ENCODE results near the gene CAPN7.

CAPN7 gene

GRCh38 chr3:15221574-15222217 is 15.7 kb downstream of the CAPN7 start:
- Histone ChIP-seq H4K8ac (ENCODE audit: low read depth, low read length) (no peak overlapping the region), H3K4ac (ENCODE audit: low read length) (no peak overlapping the region), H3K79me1 (ENCODE audit: low read depth, low read length) (no peaks in the 10 kb centered on the region), H3K9me3 (replicated peaks in 1 of 2; ENCODE audit: control insufficient read depth in 2 of 2, insufficient read depth in 1 of 2, low read depth in 1 of 2, low read length in 2 of 2) (no peaks in the 10 kb centered on the region), H2AFZ (ENCODE audit: low read length) (no peak overlapping the region), H3K4me1 (ENCODE audit: control insufficient read depth in 2 of 2, insufficient read depth in 1 of 2, low read depth in 1 of 2, low read length in 2 of 2) (no peaks in the 10 kb centered on the region), H3K18ac (ENCODE audit: low read length) (no peak overlapping the region), H2BK15ac (ENCODE audit: low read length) (no peak overlapping the region), H4K91ac (ENCODE audit: low read depth, low read length, poor library complexity) (no peak overlapping the region), H3K27me3 (ENCODE audit: control insufficient read depth in 3 of 3, insufficient read depth in 3 of 3, low read depth in 1 of 3, low read length in 3 of 3) (no peaks in the 10 kb centered on the region), H3K9ac (ENCODE audit: low read depth, low read length, poor library complexity) (no peak overlapping the region), H3K4me2 (ENCODE audit: insufficient read depth, low read length, poor library complexity, severe bottlenecking) (no peak overlapping the region), H3K4me3 (ENCODE audit: low read length in 2 of 2) (no peak overlapping the region), H3K27ac (replicated peaks; ENCODE audit: low read length) (no peak overlapping the region), H3K14ac (ENCODE audit: low read length) (no peak overlapping the region), H2BK120ac (ENCODE audit: low read depth, low read length) (no peak overlapping the region), H2BK5ac (ENCODE audit: low read length) (no peak overlapping the region), H2BK12ac (ENCODE audit: low read length) (no peak overlapping the region), H3K23ac (ENCODE audit: low read depth, low read length, poor library complexity) (no peak overlapping the region), H3K36me3 (replicated peaks in 1 of 2; ENCODE audit: control insufficient read depth in 2 of 2, insufficient read depth in 2 of 2, low read length in 2 of 2) (peaks cover 19 to 94% of the 10 kb centered on the region in 2 donors), H2AK5ac (ENCODE audit: low read depth, low read length) (no peak overlapping the region)
- no CpG with 5 or more reads among the region's 11 CpGs for WGBS, 2 donors (ENCODE audit: extremely low coverage in 2 of 2, insufficient read length in 2 of 2, insufficient replicate concordance in 1 of 2)
- DNase-seq (ENCODE audit: low spot score), result no peak

- no peak overlapping the region for H3K9ac ChIP-seq (ENCODE audit: low read depth, low read length, poor library complexity)
- H3K4me2 ChIP-seq (ENCODE audit: insufficient read depth, low read length, poor library complexity, severe bottlenecking), result no peak overlapping the region
- H3K27me3 ChIP-seq (ENCODE audit: control insufficient read depth in 3 of 3, insufficient read depth in 3 of 3, low read depth in 1 of 3, low read length in 3 of 3), result no peaks in the 10 kb centered on the region
- no peak overlapping the region for H3K18ac ChIP-seq (ENCODE audit: low read length)
- no peak overlapping the region for H3K4me3 ChIP-seq (ENCODE audit: low read length in 2 of 2)
- no peak overlapping the region for H3K23ac ChIP-seq (ENCODE audit: low read depth, low read length, poor library complexity)
- H3K36me3 ChIP-seq (replicated peaks in 1 of 2; ENCODE audit: control insufficient read depth in 2 of 2, insufficient read depth in 2 of 2, low read length in 2 of 2), result peaks cover 14 to 94% of the 10 kb centered on the region in 2 donors
- H3K27ac ChIP-seq (replicated peaks; ENCODE audit: low read length), result no peak overlapping the region
- DNase-seq (ENCODE audit: low spot score), result no peak
- H2BK12ac ChIP-seq (ENCODE audit: low read length), result no peak overlapping the region
- no peak overlapping the region for H4K91ac ChIP-seq (ENCODE audit: low read depth, low read length, poor library complexity)
- H3K9me3 ChIP-seq (replicated peaks in 1 of 2; ENCODE audit: control insufficient read depth in 2 of 2, insufficient read depth in 1 of 2, low read depth in 1 of 2, low read length in 2 of 2), result no peaks in the 10 kb centered on the region
- no peak overlapping the region for H3K14ac ChIP-seq (ENCODE audit: low read length)
- no peak overlapping the region for H2AFZ ChIP-seq (ENCODE audit: low read length)
- no peak overlapping the region for H2AK5ac ChIP-seq (ENCODE audit: low read depth, low read length)
- WGBS, 2 donors (ENCODE audit: extremely low coverage in 2 of 2, insufficient read length in 2 of 2, insufficient replicate concordance in 1 of 2), result no CpG with 5 or more reads among the region's 7 CpGs
- H3K79me1 ChIP-seq (ENCODE audit: low read depth, low read length), result no peaks in the 10 kb centered on the region
- no peak overlapping the region for H2BK120ac ChIP-seq (ENCODE audit: low read depth, low read length)
- H3K4ac ChIP-seq (ENCODE audit: low read length), result no peak overlapping the region
- H4K8ac ChIP-seq (ENCODE audit: low read depth, low read length), result no peak overlapping the region
- no peak overlapping the region for H2BK15ac ChIP-seq (ENCODE audit: low read length)
- H3K4me1 ChIP-seq (ENCODE audit: control insufficient read depth in 2 of 2, insufficient read depth in 1 of 2, low read depth in 1 of 2, low read length in 2 of 2), result no peaks in the 10 kb centered on the region
- H2BK5ac ChIP-seq (ENCODE audit: low read length), result no peak overlapping the region
Measured at GRCh38 chr3:15223685-15224572, 17.9 kb downstream of the CAPN7 start.

- Histone ChIP-seq H2BK15ac (ENCODE audit: low read length) (no peak overlapping the region), H3K4me3 (ENCODE audit: low read length in 2 of 2) (no peak overlapping the region), H3K9ac (ENCODE audit: low read depth, low read length, poor library complexity) (no peak overlapping the region), H3K4me2 (ENCODE audit: insufficient read depth, low read length, poor library complexity, severe bottlenecking) (no peak overlapping the region), H2BK120ac (ENCODE audit: low read depth, low read length) (no peak overlapping the region), H2BK12ac (ENCODE audit: low read length) (no peak overlapping the region), H2AK5ac (ENCODE audit: low read depth, low read length) (no peak overlapping the region), H3K18ac (ENCODE audit: low read length) (no peak overlapping the region), H3K27ac (replicated peaks; ENCODE audit: low read length) (no peak overlapping the region), H3K23ac (ENCODE audit: low read depth, low read length, poor library complexity) (no peak overlapping the region), H3K36me3 (replicated peaks in 1 of 2; ENCODE audit: control insufficient read depth in 2 of 2, insufficient read depth in 2 of 2, low read length in 2 of 2) (peaks cover 4 to 90% of the 10 kb centered on the region in 2 donors), H2AFZ (ENCODE audit: low read length) (no peak overlapping the region), H3K79me1 (ENCODE audit: low read depth, low read length) (no peaks in the 10 kb centered on the region), H3K4me1 (ENCODE audit: control insufficient read depth in 2 of 2, insufficient read depth in 1 of 2, low read depth in 1 of 2, low read length in 2 of 2) (no peaks in the 10 kb centered on the region), H3K27me3 (ENCODE audit: control insufficient read depth in 3 of 3, insufficient read depth in 3 of 3, low read depth in 1 of 3, low read length in 3 of 3) (no peaks in the 10 kb centered on the region), H4K91ac (ENCODE audit: low read depth, low read length, poor library complexity) (no peak overlapping the region), H4K8ac (ENCODE audit: low read depth, low read length) (no peak overlapping the region), H3K14ac (ENCODE audit: low read length) (no peak overlapping the region), H3K9me3 (replicated peaks in 1 of 2; ENCODE audit: control insufficient read depth in 2 of 2, insufficient read depth in 1 of 2, low read depth in 1 of 2, low read length in 2 of 2) (no peaks in the 10 kb centered on the region), H2BK5ac (ENCODE audit: low read length) (no peak overlapping the region), H3K4ac (ENCODE audit: low read length) (no peak overlapping the region)
- no CpG with 5 or more reads among the region's 1 CpG for WGBS, 2 donors (ENCODE audit: extremely low coverage in 2 of 2, insufficient read length in 2 of 2, insufficient replicate concordance in 1 of 2)
- no peak for DNase-seq (ENCODE audit: low spot score)
Measured at GRCh38 chr3:15228147-15228546, 22.1 kb downstream of the CAPN7 start.

- Histone ChIP-seq H3K9me3 (replicated peaks in 1 of 2; ENCODE audit: control insufficient read depth in 2 of 2, insufficient read depth in 1 of 2, low read depth in 1 of 2, low read length in 2 of 2) (no peaks in the 10 kb centered on the region), H3K27ac (replicated peaks; ENCODE audit: low read length) (no peak overlapping the region), H3K4ac (ENCODE audit: low read length) (no peak overlapping the region), H2BK5ac (ENCODE audit: low read length) (no peak overlapping the region), H2AK5ac (ENCODE audit: low read depth, low read length) (no peak overlapping the region), H2AFZ (ENCODE audit: low read length) (no peak overlapping the region), H2BK12ac (ENCODE audit: low read length) (no peak overlapping the region), H3K14ac (ENCODE audit: low read length) (no peak overlapping the region), H2BK120ac (ENCODE audit: low read depth, low read length) (no peak overlapping the region), H3K4me2 (ENCODE audit: insufficient read depth, low read length, poor library complexity, severe bottlenecking) (no peak overlapping the region), H4K8ac (ENCODE audit: low read depth, low read length) (no peak overlapping the region), H3K4me1 (ENCODE audit: control insufficient read depth in 2 of 2, insufficient read depth in 1 of 2, low read depth in 1 of 2, low read length in 2 of 2) (no peaks in the 10 kb centered on the region), H3K36me3 (replicated peaks in 1 of 2; ENCODE audit: control insufficient read depth in 2 of 2, insufficient read depth in 2 of 2, low read length in 2 of 2) (peaks cover 4 to 90% of the 10 kb centered on the region in 2 donors), H3K79me1 (ENCODE audit: low read depth, low read length) (no peaks in the 10 kb centered on the region), H4K91ac (ENCODE audit: low read depth, low read length, poor library complexity) (no peak overlapping the region), H3K27me3 (ENCODE audit: control insufficient read depth in 3 of 3, insufficient read depth in 3 of 3, low read depth in 1 of 3, low read length in 3 of 3) (no peaks in the 10 kb centered on the region), H3K9ac (ENCODE audit: low read depth, low read length, poor library complexity) (no peak overlapping the region), H3K4me3 (ENCODE audit: low read length in 2 of 2) (no peak overlapping the region), H2BK15ac (ENCODE audit: low read length) (no peak overlapping the region), H3K23ac (ENCODE audit: low read depth, low read length, poor library complexity) (no peak overlapping the region), H3K18ac (ENCODE audit: low read length) (no peak overlapping the region)
- DNase-seq (ENCODE audit: low spot score), result no peak
- WGBS, 2 donors (ENCODE audit: extremely low coverage in 2 of 2, insufficient read length in 2 of 2, insufficient replicate concordance in 1 of 2), result no CpG with 5 or more reads among the region's 4 CpGs
Measured at GRCh38 chr3:15229262-15229661, 23.2 kb downstream of the CAPN7 start.

Data from neuronal stem cell (in vitro differentiated cells).